Measurements from ENCODE around the gene AKAP6. TPM values are rescaled to one million over a fixed set of nuclear protein-coding genes. Genes with fewer than 3 reads are reported as not detected.

AKAP6 gene
- total and polyA plus RNA-seq, 2 of the 8 experiments (the other 6 are each of a cell fraction or from before 2014, with no cell fraction given) = 0.09 to 0.89 TPM

- TF ChIP-seq CHD7 (IDR thresholded peaks at IDR 0.05; ENCODE audit: insufficient replicate concordance, low read length) = no peak
- TF ChIP-seq CEBPB (IDR thresholded peaks at IDR 0.05; ENCODE audit: low read depth, low read length) = no peak
- TF ChIP-seq CHD2 (IDR thresholded peaks at IDR 0.05; ENCODE audit: low read length) = no peak
Measured at GRCh38 chr14:32453857-32454810, 125.0 kb downstream of the AKAP6 start (continued).
